ENCODE data around the gene AGO3. TPM values are rescaled to one million over a fixed set of nuclear protein-coding genes. Genes with fewer than 3 reads are reported as not detected.

Gene AGO3
- total RNA-seq, 2 experiments from 2014 or later: 23.3 to 33.8 TPM

DNA sequence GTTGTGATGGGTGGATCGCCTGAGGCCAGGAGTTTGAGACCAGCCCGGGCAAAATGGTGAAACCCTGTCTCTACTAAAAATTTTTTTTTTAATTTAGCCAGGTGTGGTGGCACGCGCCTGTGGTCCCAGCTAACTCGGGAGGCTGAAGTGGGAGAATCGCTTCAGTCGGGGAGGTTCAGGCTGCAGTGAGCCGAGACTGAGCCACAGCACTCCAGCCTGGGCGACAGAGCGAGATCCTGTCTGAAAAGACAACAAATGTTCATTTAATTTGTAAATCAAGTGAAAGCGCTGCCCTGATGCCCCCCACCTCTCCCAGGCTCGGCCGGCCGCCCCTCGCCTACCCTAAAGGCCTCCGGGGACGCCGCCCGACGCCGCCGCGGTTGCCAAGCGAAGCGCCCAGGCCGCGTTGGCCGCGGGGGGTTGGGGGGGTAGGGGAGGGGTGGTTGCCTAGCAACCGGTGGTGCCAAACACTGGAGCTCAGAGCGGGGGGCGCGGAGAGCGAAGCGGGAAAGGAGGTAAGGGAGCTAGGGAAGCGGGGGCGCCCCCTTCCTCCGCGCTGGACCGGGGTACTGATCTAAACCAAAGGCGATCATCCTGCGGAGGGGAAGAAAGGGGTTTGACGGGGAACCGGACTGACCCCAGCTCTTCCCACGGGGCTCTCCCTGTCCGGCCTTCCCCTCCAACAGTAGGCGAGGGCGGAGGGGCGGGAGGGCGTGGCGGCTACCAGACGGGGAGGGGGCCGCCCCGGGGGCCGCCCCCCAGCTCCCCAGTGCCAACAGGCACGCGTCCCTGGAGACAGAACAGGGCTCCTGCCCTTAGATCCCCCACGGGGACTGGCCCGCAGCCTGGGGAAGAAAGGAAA, 153.0 kb downstream of the AGO3 start, which contains the start of gene TEKT2:
TEKT2 (plus strand) TSS at position 460 of the 862 bp plus-strand sequence. CDS start 828 bp downstream, outside the sequence.
- ChIA-PET POLR2A (no interaction called here), CTCF (no interaction called here)
- Mint-ChIP-seq H3K9me3 (ENCODE audit: low read depth) (no peaks in the 10 kb centered on the region), H3K27ac (no peak within 1 kb of the TSS), H3K4me3 (no peak within 1 kb of the TSS), H3K4me1 (peaks cover 3% of the 10 kb centered on the region), H3K27me3 (peaks cover 26% of the 10 kb centered on the region), H3K36me3 (ENCODE audit: low read depth) (no peaks in the 10 kb centered on the region)
- intact Hi-C loops (cut with DNase I, micrococcal nuclease): loop anchor here in 1 of 2 experiments (10.0 kb wide), 1 partner anchor 199 kb away; the partner anchor contains the start of gene AGO1
- ATAC-seq: no peak
- no peak for DNase-seq

DNA sequence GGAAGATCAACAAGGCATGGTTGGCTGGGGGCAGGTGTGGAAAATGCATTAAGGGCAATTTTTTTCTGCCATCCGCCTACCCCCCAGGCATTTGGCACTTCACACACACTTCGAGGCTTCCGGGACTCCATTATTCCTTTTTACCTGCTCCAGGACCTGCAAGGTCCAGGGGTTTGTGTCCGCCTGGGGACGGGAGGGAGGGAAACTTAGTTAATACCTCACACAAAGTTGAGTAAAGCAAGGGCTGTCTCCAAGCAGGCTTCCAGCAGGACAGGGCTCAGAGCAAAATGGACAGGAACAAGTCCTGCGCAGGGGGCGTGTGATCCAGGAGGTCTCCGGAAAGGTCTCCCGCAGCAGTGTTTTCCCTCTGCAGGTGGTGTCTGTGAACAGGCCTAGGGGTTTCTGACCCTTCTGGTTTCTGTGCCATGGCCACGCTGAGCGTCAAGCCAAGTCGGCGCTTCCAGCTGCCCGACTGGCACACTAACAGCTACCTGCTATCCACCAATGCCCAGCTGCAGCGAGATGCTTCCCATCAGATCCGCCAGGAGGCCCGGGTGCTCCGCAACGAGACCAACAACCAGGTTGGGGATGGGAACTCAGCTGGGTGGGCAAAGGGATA, 153.7 kb downstream of the AGO3 start:
- intact Hi-C loops (cut with DNase I, micrococcal nuclease): loop anchor here in 1 of 2 experiments (10.0 kb wide), 1 partner anchor 200 kb away; the partner anchor contains the start of gene AGO1
- H3K4me3 Mint-ChIP-seq: no peak overlapping the region

DNA sequence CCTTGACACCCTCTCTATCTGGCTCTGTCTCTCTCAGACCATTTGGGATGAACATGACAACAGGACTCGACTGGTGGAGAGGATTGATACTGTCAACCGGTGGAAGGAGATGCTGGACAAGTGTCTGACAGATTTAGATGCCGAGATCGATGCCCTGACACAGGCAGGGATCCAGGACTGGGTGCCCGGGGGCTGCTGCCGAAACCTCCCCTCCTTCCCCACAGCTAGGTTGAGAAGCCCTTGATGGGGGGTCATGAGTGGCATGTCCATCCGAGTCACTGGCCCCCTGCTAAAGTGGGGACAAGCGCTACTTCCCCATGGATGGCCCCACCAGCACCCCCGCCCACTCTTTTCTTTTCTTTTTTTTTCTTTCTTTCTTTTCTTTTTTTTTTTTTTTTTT, 154.2 kb downstream of the AGO3 start:
- no peak for ATAC-seq
- ChIA-PET CTCF (interaction anchor here (0.6 kb wide), 1 partner anchor 452 kb away, joined by 3 read pairs; no protein-coding TSS in a partner anchor), POLR2A (no interaction called here)
- Mint-ChIP-seq H3K36me3 (ENCODE audit: low read depth) (peaks cover 10% of the 10 kb centered on the region), H3K4me1 (peaks cover 11% of the 10 kb centered on the region), H3K4me3 (no peak overlapping the region), H3K9me3 (ENCODE audit: low read depth) (no peaks in the 10 kb centered on the region), H3K27me3 (peaks cover 26% of the 10 kb centered on the region), H3K27ac (no peak overlapping the region)
- intact Hi-C loops (cut with DNase I, micrococcal nuclease): loop anchor here in 1 of 2 experiments (10.0 kb wide), 1 partner anchor 200 kb away; the partner anchor contains the start of gene AGO1
- no peak for DNase-seq

More for the DNA sequence above, 153.7 kb downstream of the AGO3 start:
- H3K9me3 Mint-ChIP-seq (ENCODE audit: low read depth): no peaks in the 10 kb centered on the region
- ChIA-PET CTCF (interaction anchor here (0.6 kb wide), 1 partner anchor 451 kb away, joined by 3 read pairs; no protein-coding TSS in a partner anchor), POLR2A (no interaction called here)
- H3K27me3 Mint-ChIP-seq: peaks cover 26% of the 10 kb centered on the region
- peaks cover 6% of the 10 kb centered on the region for H3K4me1 Mint-ChIP-seq
- no peak overlapping the region for H3K27ac Mint-ChIP-seq
- DNase-seq (no peak), ATAC-seq (no peak)
- peaks cover 5% of the 10 kb centered on the region for H3K36me3 Mint-ChIP-seq (ENCODE audit: low read depth)

DNA sequence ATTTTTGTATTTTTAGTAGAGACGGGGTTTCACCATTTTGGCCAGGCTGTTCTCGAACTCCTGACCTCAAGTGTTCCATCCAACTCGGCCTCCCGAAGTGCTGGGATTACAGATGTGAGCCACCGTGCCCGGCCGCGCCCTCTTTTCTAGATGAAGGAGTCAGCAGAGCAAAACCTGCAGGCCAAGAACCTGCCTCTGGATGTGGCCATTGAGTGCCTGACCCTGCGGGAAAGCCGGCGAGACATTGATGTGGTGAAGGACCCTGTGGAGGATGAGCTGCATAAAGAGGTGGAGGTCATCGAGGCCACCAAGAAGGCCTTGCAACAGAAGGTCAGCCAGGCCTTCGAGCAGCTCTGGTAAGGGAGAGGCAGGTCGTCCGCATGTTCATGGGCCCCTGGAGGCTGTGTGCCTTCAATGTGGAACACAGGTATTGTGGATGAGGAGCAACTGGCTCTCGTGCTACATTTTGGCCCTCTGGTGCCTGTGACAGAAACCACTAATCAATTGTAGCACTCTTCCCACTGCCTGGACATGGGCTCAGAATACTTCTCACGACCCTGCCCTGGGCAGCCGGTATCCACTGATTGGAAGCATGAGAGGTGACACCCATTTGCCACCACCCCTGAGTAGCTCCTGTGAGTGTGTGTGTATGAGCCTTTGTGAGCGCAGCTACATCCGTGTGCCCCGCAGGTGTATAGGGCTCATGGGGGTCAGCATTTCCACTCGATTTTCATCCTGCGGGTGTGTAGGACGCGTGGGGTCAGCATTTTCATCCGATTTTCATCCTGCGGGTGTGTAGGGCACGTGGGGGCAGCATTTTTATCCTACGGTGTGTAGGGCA, 155.0 kb downstream of the AGO3 start:
- Mint-ChIP-seq H3K27me3 (peaks cover 26% of the 10 kb centered on the region), H3K4me3 (no peak overlapping the region), H3K36me3 (ENCODE audit: low read depth) (peaks cover 11% of the 10 kb centered on the region), H3K4me1 (peaks cover 14% of the 10 kb centered on the region), H3K27ac (no peak overlapping the region), H3K9me3 (ENCODE audit: low read depth) (no peaks in the 10 kb centered on the region)
- intact Hi-C loops (cut with DNase I, micrococcal nuclease): loop anchor here in 1 of 2 experiments (10.0 kb wide), 1 partner anchor 201 kb away; the partner anchor contains the start of gene AGO1
- DNase-seq (no peak), ATAC-seq (no peak)
- POLR2A ChIA-PET: interaction anchor here (0.5 kb wide), 1 partner anchor 1214 kb away, joined by 3 read pairs; no protein-coding TSS in a partner anchor
- CTCF ChIA-PET: interaction anchor here (0.7 to 1.9 kb wide), 8 partner anchors 10 to 153 kb away, joined by 3 to 6 read pairs (median 3); partner anchors contain the start of genes THRAP3 and TRAPPC3

DNA sequence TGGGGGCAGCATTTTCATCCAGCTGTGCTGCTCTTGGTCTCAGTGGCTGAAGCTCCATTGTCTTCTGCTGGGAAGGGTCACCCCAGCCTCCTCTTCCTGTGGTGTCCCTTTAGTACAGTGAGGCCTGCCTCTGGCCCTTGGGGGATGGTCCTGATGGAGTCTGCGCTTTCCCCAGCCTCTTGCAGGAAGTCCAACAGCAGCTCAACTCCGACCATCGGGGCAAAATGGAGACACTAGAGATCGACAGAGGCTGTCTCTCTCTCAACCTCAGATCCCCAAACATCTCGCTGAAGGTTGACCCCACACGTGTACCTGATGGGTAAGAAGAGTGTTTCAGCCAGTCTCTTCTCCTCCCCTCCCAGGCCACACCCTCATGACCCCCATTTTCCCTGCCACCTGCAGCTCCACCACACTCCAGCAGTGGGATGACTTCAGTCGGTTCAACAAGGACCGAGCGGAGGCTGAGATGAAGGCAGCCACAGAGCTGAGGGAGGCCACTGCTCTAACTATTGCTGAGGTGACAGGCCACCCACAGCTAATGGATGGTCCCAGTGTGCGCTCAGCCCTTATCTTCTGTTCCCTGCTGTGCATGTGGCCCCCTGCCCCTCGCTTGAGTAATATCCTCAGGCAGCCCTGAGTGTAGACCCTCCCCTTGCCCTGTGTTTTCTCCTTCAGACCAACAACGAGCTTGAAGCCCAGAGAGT, 155.8 kb downstream of the AGO3 start:
- DNase-seq (no peak), ATAC-seq (no peak)
- Mint-ChIP-seq H3K27ac (peak overlapping the region; percentile 72), H3K4me3 (peak overlapping the region; percentile 26), H3K36me3 (ENCODE audit: low read depth) (peaks cover 13% of the 10 kb centered on the region), H3K27me3 (peaks cover 26% of the 10 kb centered on the region), H3K9me3 (ENCODE audit: low read depth) (no peaks in the 10 kb centered on the region), H3K4me1 (peaks cover 16% of the 10 kb centered on the region)
- intact Hi-C loops (cut with DNase I, micrococcal nuclease): loop anchor here in 1 of 2 experiments (10.0 kb wide), 1 partner anchor 202 kb away; the partner anchor contains the start of gene AGO1
- POLR2A ChIA-PET: no interaction called here
- CTCF ChIA-PET: interaction anchor here (0.7 to 1.9 kb wide), 8 partner anchors 10 to 290 kb away, joined by 3 to 6 read pairs (median 3); partner anchors contain the start of genes THRAP3 and TRAPPC3

DNA sequence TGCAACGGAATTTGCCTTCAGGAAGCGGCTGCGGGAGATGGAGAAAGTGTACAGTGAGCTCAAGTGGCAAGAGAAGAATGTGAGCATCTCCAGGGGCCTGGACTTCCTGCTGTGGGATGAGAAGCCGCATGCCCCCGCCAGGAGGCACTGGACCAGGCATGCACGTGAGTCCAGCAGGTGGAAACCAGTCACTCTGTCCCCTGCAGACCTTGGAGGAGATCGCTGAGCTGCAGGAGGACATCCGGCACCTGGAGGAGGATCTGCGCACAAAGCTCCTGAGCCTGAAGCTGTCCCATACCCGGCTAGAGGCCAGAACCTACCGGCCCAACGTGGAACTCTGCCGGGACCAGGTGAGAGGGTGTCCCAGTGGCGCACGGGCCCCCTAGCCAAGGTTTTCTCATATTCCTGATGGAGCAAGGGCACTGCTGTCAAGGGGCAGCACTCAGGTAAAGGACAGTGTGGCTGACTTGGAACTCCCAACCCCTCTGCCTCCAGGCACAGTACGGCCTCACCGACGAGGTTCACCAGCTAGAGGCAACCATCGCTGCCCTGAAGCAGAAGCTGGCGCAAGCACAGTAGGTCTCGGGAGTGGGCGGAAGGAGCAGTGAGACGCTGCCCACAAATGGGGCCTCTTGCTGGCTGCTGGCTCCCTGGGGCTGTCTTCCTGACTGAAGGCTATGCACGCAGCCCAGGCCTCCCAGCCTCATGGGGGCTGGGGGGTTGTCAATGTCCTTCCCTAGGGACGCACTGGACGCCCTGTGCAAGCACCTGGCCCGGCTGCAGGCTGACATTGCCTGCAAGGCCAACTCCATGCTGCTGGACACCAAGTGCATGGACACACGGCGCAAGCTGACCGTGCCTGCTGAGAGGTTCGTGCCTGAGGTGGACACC, 156.6 kb downstream of the AGO3 start:
- intact Hi-C loops (cut with DNase I, micrococcal nuclease): loop anchor here (1.0 to 10.0 kb wide), 6 partner anchors 62 to 299 kb away; partner anchors contain the start of genes AGO1 (in 2 of the 2), AGO3 (in 2 of the 2), TRAPPC3 (in 2 of the 2) and THRAP3 (in 1 of the 2)
- no peak for ATAC-seq
- ChIA-PET POLR2A (no interaction called here), CTCF (interaction anchor here (0.6 to 1.9 kb wide), 6 partner anchors 9 to 290 kb away, joined by 3 to 6 read pairs (median 3); partner anchors contain the start of gene TRAPPC3)
- Mint-ChIP-seq H3K36me3 (ENCODE audit: low read depth) (peaks cover 18% of the 10 kb centered on the region), H3K9me3 (ENCODE audit: low read depth) (no peaks in the 10 kb centered on the region), H3K4me3 (peak overlapping the region; percentile 26), H3K27ac (peak overlapping the region; percentile 72), H3K4me1 (peaks cover 19% of the 10 kb centered on the region), H3K27me3 (peaks cover 19% of the 10 kb centered on the region)
- DNase-seq: no peak

DNA sequence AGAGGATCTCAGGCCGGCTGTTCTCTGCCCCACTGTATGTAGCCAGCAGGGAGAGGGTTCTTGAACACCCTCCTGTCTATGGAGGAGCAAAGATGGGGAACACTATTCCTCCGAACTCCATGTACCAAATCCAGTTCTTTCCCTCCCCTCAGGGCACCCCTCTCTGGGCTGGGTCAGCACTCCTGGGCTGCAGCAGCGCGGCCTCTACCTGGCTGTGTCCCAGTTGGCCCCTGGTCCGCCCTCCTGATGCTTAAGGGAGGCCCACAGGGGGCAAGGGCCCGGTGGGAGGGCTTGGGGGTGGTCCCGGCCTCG, 157.3 kb downstream of the AGO3 start:
- POLR2A ChIA-PET: no interaction called here
- Mint-ChIP-seq H3K4me3 (peak overlapping the region; percentile 88), H3K9me3 (ENCODE audit: low read depth) (no peaks in the 10 kb centered on the region), H3K27ac (no peak overlapping the region), H3K4me1 (peaks cover 19% of the 10 kb centered on the region), H3K36me3 (ENCODE audit: low read depth) (peaks cover 21% of the 10 kb centered on the region), H3K27me3 (peaks cover 16% of the 10 kb centered on the region)
- intact Hi-C loops (cut with DNase I, micrococcal nuclease): loop anchor here (1.0 to 10.0 kb wide), 6 partner anchors 61 to 298 kb away; partner anchors contain the start of genes AGO1 (in 2 of the 2), AGO3 (in 2 of the 2), TRAPPC3 (in 2 of the 2) and THRAP3 (in 1 of the 2)
- ATAC-seq (peak; percentile 21), DNase-seq (no peak)
- CTCF ChIA-PET: no interaction called here

DNA sequence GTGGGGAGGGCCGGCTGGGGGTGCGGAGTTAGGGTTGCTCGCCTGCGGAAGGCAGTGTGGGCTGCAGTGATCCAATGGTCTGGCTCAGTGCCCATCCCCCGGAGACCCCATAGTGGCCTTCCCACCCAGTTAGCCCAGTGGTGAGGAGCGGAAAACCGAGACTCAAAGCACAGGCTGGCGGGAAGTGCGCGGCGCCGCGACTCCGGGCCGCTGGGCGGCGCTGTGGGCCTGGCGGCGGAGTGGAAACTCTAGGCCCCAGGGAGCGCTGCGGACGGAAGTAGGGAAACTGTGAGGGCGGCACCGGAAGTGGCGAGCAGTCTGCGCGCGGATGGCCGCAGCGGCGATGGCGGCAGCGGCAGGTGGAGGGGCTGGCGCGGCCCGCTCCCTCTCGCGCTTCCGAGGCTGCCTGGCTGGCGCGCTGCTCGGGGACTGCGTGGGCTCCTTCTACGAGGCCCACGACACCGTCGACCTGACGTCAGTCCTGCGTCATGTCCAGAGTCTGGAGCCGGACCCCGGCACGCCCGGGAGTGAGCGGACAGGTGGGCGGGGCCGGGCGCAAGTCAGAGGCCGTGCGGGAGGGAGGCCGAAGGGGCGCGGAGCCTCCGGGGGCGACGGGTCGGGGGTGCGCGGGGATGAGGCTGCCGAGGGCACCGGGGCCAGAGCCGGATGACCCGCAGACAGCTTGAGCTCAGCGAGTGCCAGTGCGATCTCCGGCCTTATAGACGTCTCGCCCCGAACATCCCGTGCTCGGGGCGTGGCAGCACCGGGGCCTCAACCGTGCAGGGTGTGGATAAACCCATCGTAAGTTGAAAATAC, 157.9 kb downstream of the AGO3 start, which contains the start of gene ADPRS:
ADPRS (plus strand) TSS at position 316 of the 816 bp plus-strand sequence; CDS start at position 329, 13 bp downstream.
- peak; percentile 95 for DNase-seq
- H3K27ac Mint-ChIP-seq: peak within 1 kb of the TSS; percentile 96

More for the DNA sequence above, 157.9 kb downstream of the AGO3 start, which contains the start of gene ADPRS:
- ChIA-PET POLR2A (no interaction called here), CTCF (interaction anchor here (1.2 kb wide), 1 partner anchor 11 kb away, joined by 3 read pairs; no protein-coding TSS in a partner anchor)
- peak; percentile 89 for ATAC-seq
- H3K4me1 Mint-ChIP-seq: peaks cover 19% of the 10 kb centered on the region
- peaks cover 25% of the 10 kb centered on the region for H3K36me3 Mint-ChIP-seq (ENCODE audit: low read depth)
- intact Hi-C loops (cut with DNase I, micrococcal nuclease): loop anchor here (1.0 to 10.0 kb wide), 6 partner anchors 61 to 298 kb away; partner anchors contain the start of genes AGO1 (in 2 of the 2), AGO3 (in 2 of the 2), THRAP3 (in 2 of the 2) and TRAPPC3 (in 2 of the 2)
- H3K27me3 Mint-ChIP-seq: peaks cover 16% of the 10 kb centered on the region
- H3K4me3 Mint-ChIP-seq: peak within 1 kb of the TSS; percentile 88
- H3K9me3 Mint-ChIP-seq (ENCODE audit: low read depth): no peaks in the 10 kb centered on the region
